Activated T-cell treated with anti-CD3 and anti-CD28 coated beads for 1 hour (primary cell): ENCODE results near the gene OR1J4.
"Not testable (repeated sequence)": the region's sequence is repeated elsewhere in the genome, so short reads cannot be mapped to it uniquely, and the experiment has no call there.

Experiments
- DNase-seq: peaks from one replicate; pipeline ENCODE4 v3.0.0-alpha.2; 2020; ENCODE audit warnings: low read depth

Gene OR1J4, protein sequence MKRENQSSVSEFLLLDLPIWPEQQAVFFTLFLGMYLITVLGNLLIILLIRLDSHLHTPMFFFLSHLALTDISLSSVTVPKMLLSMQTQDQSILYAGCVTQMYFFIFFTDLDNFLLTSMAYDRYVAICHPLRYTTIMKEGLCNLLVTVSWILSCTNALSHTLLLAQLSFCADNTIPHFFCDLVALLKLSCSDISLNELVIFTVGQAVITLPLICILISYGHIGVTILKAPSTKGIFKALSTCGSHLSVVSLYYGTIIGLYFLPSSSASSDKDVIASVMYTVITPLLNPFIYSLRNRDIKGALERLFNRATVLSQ

DNA sequence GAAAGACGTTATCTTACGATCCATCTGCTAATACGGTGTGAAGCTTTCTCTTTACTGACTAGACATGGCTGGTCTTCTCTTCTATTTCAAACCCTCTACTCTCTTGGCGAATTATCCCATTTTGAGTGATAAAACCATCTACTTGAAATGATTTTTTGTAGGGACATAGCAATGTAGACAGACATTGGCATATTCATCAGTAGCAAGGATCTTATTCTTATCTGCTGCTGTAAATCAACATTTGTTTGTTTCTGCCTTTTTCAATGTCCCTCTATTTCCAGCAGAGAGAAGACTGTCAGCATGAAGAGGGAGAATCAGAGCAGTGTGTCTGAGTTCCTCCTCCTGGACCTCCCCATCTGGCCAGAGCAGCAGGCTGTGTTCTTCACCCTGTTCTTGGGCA is at the start of gene OR1J4:
TSS of gene OR1J4 (plus strand) at position 301 of the 400 bp plus-strand sequence. CDS start at position 301, 0 bp downstream.
- no peak for DNase-seq

DNA sequence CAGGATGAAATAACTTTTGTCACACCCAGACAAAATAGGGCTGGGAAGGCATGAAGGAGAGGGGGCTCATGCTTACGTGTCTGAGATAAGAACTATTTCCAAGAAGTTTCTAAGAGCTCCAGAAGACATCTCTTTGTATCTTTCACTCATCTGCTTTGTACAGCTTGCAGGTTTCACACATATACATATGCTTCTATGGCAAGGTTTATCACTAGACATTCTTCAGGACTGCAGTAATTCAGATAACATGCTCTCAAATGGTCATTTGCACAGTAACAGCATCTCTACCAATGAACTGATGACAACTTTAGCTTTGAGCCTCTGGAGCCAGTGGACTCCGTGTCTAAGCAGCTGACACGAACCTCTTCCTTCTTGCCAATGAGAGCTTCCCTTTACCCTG is 44.4 kb upstream of the OR1J4 start:
- no peak for DNase-seq

DNA sequence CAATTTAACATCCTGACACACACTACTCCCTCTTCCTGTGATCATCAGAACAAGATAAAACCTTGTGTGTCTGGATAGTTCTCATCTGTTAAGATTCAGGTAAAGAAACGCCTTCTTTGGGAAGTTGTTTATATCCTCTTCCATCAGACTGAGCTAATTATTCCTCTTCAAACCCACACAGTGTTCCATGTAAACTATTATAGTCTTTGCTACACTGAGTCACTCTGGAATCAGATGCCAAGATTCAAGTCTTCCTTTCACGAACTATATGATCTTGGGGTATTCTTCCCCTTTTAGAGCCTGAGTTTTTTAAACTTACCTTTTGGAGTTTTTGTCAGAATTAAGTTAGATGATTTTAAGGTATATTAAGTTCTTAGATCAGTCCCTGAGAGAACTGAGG is 43.2 kb upstream of the OR1J4 start:
- DNase-seq = no peak

DNA sequence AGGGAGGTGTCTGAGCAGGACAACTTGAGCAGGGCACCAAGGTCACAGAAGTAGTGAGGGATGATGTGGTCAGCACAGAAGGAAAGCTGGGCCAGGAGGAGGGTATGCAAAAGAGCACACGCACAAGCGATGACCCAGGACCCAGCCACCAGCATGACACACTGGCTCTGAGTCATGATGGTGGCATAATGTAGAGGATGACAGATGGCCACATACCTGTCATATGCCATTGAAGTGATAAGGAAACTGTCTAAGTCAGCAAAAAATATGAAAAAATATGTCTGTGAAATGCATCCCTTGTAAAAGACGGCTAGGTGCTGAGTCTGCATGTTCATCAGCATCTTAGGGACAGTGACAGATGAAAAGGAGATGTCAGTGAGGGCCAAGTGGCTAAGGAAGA is 41.6 kb upstream of the OR1J4 start:
- no peak for DNase-seq

DNA sequence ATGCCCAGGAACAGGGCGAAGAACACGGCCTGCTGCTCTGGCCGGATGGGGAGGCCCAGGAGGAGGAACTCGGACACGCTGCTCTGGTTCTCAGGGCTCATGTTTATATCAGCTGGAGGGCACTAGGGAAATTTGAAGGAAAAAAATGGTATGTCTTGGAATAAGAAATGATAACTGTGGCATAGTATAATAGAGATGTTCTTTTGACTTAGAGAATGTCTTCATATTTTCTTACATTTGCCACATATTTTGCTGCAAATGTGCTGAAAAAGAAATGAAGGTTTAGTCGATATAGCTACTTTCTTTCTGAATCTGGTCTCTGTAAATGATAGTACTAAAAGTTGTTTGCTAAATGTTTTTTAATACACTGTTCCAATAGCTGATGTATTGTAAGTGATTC is 41.1 kb upstream of the OR1J4 start, which contains the start of gene OR1J1:
TSS of gene OR1J1 (minus strand) at position 101 of the 400 bp plus-strand sequence. CDS start at position 101, 0 bp downstream.
- DNase-seq = no peak

DNA sequence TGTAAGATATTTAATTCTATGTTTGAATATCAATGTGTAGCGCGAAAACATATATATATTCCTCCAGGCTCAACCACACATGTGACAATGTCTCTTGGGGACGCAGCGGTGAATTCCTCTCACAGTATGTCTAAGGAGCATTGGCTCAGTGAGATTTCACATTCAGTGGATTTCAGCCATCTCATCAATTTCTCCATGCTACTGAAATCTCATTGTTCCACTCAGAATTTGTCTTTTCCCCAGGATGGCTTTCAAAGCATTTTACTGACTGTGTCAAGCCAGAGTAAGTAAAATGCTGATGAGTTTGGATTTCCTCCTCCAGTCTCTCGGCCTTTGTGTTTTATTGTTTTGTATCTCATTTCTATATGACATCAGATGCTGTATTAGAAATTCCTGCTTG is 39.9 kb upstream of the OR1J4 start:
- no peak for DNase-seq

DNA sequence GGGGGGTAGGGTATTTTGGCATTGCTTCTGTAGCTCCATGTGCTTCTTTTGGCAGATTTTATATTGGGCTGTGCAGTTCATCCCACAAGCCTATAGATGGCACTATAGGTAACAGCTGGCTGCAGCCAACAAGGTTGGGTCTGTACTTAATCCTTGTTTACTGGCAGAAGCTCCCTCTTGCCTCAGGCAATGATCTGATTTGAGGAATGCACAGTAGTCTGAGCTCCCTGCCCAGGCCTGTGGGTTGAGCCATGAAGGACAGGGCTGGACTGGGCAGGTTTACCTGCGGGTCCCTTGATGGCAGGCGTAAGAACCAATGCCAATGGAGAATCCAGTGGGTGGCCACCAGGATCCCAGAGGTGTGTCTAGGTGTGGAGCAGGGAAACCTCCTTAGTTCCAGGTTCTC is 20.1 kb upstream of the OR1J4 start:
- no peak for DNase-seq

DNA sequence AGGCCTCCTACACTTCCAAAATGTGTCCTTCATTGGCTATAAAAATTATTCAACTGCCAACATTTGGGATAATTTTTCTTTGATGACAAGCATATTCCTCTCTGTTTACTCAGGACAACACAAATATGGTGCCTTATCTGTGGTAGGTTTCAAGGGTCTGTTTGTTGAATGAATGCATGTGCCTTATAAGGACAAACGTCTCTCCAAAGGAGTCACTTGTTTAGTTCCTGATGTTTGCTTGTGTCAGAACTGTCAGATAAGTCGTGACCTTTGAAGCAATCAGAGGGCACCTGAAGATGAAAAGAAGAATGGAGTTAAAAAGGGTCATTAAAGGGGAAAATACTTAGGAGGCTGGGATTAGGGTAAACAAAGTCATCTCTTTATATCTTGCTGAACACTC is 12.0 kb upstream of the OR1J4 start:
- DNase-seq = no peak

DNA sequence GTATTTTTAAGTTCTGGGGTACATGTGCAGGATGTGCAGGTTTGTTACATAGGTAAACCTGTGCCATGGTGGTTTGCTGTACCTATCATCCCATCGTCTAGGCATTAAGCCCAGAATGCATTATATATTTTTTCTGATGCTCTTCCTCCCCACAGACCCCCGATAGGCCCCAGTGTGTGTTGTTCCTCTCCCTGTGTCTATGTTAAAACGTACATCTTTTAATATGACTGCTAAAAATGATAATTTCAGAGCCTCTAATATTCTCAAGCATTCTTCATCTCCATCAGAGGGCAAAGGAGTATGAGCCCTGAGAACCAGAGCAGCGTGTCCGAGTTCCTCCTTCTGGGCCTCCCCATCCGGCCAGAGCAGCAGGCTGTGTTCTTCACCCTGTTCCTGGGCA is 8.4 kb upstream of the OR1J4 start, which contains the start of gene OR1J2:
TSS of gene OR1J2 (plus strand) at position 301 of the 400 bp plus-strand sequence. CDS start at position 301, 0 bp downstream.
- no peak for DNase-seq

DNA sequence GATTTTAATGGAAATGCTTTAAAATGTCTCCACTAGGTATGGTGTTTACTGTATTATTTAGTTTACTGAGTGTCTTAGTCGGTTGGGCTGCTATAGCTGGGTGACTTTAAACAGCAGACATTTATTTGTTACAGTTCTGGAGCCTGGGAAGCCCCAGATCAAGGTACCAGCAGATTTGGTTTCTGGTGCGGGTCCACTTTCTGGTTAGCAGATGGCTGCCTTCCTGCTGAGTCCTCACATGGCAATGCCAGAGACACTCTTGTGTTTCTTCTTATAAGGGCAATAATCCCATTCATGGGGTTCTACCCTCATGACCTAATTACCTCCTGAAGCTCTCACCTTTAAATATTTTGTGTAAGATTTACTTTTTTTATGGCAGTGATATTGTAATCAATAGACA is 715 bp upstream of the OR1J4 start:
- no peak for DNase-seq

DNA sequence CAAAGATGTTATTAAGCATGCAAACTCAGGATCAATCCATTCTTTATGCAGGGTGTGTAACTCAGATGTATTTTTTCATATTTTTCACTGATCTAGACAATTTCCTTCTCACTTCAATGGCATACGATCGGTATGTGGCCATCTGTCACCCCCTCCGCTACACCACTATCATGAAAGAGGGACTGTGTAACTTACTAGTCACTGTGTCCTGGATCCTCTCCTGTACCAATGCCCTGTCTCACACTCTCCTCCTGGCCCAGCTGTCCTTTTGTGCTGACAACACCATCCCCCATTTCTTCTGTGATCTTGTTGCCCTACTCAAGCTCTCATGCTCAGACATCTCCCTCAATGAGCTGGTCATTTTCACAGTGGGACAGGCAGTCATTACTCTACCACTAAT is 435 bp downstream of the OR1J4 start:
- DNase-seq = no peak

DNA sequence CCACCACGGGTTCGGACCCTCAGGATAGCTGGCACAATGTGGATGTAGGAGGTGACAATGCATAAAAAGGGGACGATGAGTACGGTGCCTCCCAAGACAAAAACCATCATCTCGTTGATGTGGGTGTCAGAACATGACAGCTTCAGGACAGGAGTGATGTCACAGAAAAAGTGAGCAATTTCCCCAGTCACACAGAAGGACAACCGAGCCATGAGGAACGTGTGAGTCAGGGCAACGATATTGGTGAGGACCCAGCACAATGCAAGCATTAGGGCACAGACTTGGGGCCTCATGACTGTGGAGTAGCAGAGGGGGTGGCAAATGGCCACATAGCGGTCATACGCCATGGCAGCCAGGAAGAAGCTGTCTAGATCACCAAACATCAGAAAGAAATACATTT is 7.7 kb downstream of the OR1J4 start:
- no peak for DNase-seq

DNA sequence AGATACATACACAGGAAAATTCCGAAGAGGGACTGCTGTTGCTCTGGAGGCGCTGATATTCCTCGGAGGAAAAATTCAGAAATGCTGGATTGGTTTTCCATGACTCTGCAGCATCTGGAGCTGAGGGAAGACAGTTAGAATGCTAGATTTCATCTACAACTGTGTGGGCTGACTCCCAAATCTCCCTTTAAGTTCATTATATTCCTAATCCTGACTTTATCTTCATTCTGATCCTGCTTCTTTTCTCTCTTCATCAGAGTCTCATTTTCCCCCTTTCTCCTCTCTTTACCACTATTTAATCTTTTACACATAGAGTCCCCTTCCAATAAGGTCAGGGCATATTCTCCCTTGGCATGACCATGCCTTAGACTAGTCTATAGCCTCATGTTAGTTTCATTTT is 8.3 kb downstream of the OR1J4 start, which contains the start of gene OR1N1:
TSS of gene OR1N1 (minus strand) at position 101 of the 400 bp plus-strand sequence. CDS start at position 101, 0 bp downstream.
- no peak for DNase-seq

DNA sequence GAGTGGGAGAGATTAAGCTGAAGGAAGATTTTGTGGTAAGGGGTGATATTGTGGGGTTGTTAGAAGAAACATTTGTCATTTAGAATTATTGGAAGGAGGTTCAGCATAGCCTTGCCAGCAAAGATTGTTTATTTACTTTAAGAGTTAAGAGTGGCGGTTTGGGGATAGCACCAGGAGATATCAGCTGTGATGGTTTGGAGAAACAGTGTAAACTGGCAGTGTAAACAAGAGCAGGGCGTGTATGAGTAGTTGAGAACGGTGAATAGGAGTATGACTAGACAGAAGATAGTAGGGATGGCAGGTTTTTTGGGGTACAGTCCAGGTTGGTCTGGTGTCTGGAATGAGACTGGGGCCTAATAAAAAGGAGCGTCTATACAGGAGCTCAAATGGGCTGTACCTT is 12.2 kb downstream of the OR1J4 start:
- not testable (repeated sequence) for DNase-seq

DNA sequence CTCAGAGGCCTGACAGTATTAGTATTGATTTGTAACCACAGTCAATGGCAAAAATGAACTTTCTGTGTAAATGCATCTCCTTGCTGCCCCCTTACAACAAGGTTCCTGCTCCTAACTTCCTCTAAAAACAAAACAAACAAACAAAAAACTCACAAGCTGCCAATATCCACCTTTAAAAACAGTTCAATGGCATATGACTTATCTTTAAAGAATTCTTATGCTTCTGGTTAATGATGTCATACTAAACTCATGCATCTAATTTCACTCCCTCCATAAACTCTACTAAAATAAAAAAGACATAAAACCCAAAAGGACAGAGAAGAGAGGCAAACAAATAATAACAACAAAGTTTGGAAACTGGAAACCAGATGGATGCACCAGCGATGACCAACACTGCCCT is 17.2 kb downstream of the OR1J4 start:
- no peak for DNase-seq

DNA sequence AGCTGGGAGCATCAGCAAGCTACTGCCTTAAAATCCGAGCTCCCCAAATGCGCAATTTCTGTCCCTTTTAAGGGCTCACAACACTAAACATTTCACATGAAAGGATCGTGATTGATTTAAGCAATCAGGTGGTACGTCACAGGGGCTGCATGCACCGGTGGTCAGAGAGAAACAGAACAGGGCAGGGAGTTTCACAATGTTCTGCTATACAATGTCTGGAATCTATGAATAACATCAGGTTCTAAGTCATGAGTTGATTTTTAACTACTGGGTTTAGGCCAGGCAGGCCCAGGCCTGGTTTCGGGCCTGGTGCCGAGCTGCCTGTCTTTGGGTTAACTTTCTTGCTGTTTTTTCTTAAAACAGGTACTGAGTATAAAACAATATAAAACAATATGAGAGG is 18.1 kb downstream of the OR1J4 start:
- not testable (repeated sequence) for DNase-seq

DNA sequence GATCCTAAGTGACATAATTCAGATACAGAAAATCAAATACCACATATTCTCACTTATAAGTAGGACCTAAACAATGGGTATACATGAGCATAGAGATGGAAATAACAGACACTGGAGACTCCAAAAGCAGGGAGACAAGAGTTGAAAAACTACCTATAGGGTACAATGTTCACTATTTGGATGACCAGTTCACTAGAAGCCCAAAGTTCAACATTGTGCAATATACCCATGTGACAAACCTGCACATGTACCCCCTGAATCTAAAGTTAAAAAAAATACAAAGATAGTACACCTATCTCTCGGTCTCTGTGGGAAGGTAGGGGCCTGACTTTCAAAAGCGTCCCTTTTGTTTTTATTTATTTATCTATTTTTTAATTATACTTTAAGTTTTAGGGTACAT is 19.8 kb downstream of the OR1J4 start:
- no peak for DNase-seq

DNA sequence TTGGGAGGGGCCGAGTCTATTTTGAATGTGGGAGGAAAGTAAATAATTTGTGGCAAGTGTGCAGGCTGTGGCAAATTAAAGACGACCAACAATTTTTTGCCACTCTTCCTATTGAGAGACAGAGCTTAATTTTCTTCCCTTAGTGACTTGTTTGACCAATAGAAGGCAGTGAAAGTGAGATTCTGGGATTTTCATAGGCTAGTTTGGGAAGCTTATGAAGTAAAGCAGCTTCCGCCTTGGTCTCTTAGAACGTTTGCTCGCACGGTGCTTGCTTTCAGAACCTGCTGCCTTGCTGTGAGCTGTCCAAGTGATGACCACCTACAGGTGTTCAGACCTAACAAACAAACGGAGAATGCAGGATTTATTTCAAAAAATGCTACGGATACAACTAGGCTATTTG is 27.3 kb downstream of the OR1J4 start:
- no peak for DNase-seq

DNA sequence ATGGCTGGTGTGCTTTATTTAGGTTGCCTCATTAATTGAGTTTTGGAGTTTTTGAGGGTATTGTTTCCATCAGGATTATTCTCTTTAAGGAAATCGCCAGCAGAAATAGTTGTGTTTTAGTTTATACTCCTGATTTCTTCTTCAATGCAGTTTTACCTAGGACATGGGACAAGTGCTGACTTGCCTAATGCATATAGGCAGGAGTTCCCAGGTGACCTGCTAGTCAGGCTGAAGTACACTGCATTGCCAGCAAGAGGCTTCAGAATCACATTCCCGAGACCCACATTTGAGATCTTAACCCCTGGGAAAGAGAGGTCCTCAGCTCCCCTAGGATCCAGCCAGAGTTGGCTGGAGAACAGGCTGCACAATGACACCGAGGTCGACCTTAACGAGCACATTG is 32.4 kb downstream of the OR1J4 start:
- DNase-seq = no peak

DNA sequence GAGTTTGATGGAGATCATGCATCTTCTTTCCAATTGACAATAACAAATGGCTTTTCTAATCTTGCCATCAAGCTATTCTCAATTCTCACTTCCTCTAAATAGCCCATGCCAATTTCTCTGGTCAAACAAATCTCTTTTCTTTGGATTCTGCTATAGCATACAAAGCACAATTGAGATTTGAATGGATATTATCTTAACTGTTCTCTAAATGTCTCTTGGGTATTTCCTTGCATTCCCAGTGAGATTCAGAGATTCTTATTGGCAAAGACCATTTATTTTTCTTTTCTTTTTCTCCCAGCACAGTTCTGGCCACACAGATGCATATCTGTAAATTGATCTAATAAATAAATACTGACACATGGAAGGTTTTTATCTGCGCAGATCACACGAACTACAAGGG is 33.9 kb downstream of the OR1J4 start, which contains the start of gene OR1N2:
TSS of gene OR1N2 (plus strand) at position 301 of the 400 bp plus-strand sequence. CDS start 100 bp downstream, outside the sequence.
- DNase-seq = no peak

DNA sequence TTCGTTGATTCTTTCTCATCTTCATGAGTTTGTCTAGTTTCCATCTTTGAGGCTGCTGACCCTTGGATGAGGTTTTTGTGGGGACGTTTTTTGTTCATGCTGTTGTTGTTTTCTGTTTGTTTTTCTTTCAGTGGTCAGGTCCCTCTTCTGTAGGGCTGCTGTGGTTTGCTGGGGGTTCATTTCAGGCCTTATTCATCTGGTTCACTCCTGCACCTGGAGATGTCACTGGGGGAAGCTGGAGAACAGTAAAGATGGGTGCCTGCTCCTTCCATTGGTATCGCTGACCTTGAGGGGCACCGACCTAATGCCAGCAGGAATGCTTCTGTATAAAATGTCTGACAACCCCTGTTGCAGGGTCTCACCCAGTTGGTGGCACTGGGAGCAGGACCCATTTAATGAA is 42.5 kb downstream of the OR1J4 start:
- no peak for DNase-seq

DNA sequence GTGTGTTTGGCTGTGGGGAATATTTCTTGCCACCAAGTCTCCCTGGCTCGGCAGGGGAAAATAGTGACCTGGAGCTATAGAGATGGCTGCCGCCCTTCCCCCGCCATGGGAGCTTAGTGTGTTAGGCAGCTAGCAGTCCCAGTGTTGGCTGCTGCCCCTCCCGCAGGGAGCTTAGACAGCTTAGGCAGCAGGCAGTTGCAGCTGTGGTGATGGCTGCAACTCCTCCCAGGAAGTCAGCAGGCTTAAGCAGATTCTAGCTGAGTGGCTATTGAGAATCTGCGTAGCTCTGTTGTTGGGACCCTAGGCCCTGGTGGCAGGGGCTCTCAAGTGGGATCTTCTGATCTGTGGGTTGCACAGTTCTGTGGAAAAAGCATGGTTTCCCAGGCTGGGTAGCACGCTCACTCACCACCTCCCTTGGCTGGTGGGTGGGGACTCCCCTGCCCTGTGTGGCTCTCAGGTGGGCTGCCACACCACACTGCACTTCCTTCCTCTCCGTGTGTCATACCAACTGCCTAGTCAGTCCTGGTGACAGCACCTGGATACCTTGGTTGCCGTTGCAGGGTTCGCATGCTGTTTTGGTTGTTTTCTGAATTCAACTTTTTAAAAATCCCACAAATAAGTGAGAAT is 43.3 kb downstream of the OR1J4 start:
- DNase-seq = no peak

DNA sequence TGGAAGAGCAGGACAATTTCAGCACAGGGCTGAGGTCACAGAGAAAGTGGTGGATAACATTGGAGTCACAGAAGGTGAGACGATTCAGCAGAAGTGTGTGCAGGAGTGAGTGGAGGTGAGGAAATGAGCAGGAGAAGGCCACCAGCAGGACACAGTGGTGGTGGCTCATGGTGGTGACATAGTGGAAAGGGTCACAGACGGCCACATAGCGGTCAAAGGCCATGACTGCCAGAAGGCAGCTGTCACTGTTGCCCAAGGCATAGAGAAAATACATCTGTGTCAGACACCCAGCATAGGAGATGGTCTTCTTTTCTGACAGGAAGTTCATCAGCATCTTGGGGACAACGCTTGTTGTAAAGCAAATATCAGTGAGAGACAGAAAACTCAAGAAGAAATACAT is 49.0 kb downstream of the OR1J4 start:
- no peak for DNase-seq
